HG03565 (cell line): ENCODE data around the gene THEMIS.
"Not testable (repeated sequence)": the region's sequence is repeated elsewhere in the genome, so short reads cannot be mapped to it uniquely, and the experiment has no call there.

Experiments
- ATAC-seq: cut with Tn5 transposase; IDR thresholded peaks from one replicate; pipeline ENCODE4 v1.9.1; 2021; ENCODE audit warnings: mild to moderate bottlenecking, moderate library complexity; ENCODE audit not compliant: unreplicated experiment

The THEMIS gene

GRCh38 chr6:127811900-127812570, 88.8 kb downstream of the THEMIS start:
- no peak for ATAC-seq

DNA sequence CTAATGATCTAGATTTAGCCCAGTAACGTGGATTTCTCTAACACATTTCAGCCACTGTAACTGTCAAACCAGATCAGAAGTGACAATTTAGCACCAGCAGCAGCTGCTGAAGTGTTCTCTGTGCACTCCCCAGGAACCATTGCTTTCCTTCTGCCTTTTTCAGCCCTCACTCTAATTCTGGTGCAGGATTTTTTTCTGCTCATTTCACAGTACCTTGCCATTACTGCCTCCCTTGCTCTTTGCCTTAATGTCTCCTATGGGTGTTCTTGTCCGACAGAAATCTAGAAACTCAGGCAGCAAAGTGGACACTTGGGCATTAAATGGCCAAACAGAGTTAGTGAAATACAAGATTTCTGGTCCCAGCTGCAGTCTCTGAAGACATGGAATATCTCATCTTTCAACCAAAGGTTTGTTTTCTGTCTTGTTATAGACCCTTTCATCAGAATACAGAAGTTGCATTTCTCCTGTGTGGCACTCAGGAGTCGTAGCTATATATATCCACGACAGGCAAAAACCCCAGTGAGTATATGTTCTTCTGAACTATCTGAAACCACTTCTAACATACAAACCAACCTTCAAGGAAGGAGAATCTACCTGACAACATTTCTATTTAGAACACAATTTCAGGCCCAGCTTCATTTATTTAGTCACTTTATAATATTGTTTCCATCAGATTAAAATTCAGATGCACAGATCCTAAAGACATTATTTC, 92.9 kb downstream of the THEMIS start:
- ATAC-seq: no peak

- no peak for ATAC-seq
These were observed 104.1 kb downstream of the THEMIS start for GRCh38 chr6:127796713-127797112.

DNA sequence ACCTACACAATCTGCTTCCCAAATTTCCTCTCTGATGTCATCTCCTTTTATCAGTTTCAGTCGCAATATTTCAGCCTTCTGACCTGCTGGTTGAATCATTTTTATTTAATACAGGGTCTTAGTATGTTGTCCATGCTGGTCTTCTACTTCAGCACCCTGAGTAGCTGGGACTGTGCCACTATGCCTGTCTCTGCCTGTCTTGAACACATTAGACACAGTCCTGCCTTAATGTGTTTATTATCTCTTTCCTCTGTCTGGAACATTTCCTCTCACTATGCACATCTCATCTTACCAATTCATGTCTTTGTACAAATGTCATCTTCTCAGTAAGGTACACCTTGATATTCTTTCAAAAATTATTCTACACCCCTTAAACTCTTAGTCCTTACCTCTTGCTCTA, 106.5 kb downstream of the THEMIS start:
- ATAC-seq: no peak

GRCh38 chr6:127793396-127793795, 107.5 kb downstream of the THEMIS start:
- no peak for ATAC-seq

DNA sequence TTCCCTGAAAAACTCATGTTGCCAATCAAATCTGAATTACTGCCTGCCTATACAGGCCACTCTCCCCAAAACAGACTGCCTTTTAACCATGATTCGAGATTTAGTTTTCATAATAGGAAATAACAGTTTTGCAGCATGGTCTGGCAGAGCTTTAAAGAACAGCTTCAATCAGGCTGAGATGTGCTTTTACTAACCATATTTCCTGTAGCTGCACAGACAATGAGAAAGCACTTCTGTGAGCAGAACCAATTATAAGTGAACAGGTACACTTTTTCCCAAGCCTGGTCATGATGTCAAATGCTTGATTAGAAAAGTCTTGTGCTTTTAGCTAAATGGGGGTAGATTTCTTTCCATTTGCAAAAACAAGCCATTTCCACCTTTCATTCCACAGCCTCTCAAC, 108.2 kb downstream of the THEMIS start:
- ATAC-seq: no peak

- ATAC-seq: no peak
These were observed 108.9 kb downstream of the THEMIS start for GRCh38 chr6:127791779-127792528.

GRCh38 chr6:127790571-127790970, 110.3 kb downstream of the THEMIS start:
- no peak for ATAC-seq

GRCh38 chr6:127786109-127786508, 114.7 kb downstream of the THEMIS start:
- ATAC-seq: no peak

GRCh38 chr6:127784468-127784867, 116.4 kb downstream of the THEMIS start:
- ATAC-seq: no peak

DNA sequence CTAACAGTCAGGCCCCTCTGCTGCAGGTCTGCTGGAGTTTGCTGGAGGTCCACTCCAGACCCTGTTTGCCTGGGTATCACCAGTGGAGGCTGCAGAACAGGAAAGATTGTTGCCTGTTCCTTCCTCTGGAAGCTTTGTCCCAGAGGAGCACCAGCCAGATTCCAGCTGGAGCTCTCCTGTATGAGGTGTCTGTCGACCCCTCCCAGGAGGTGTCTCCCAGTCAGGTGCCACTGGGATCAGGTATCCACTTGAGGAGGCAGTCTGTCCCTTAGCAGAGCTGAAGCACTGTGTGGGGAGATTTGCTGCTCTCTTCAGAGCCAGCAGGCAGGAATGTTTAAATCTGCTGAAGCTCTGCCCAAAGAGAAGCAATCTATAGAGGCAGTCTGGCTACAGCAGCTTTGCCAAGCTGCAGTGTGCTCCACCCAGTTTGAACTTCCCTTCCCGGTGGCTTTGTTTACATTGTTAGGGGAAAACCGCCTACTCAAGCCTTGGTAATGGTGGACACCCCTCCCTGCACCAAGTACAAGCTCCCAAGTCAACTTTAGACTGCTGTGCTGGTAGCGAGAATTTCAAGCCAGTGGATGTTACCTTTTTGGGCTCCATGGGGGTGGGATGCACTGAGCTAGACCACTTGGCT, 119.1 kb downstream of the THEMIS start:
- ATAC-seq: not testable (repeated sequence)

DNA sequence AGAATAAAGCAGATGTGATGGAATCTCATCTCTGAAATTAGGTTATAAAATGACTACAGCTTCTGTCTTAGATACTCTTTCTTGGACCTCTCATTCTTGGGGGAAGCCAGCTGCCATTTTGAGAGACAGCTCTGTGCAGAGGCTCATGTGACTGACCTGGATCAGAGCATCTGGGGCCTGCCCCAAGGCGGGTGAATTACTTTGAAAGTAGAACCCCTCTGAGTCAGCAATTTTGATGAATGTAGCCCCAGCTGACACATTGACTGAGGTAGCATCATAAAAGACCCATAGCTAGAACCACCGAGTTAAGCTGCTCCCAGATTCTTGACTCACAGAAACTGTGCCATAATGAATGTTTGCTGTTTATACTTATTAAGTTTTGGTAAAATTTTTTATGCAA, 124.5 kb downstream of the THEMIS start:
- no peak for ATAC-seq

GRCh38 chr6:127775371-127775770, 125.5 kb downstream of the THEMIS start:
- ATAC-seq: no peak

- ATAC-seq: no peak
These were observed 132.1 kb downstream of the THEMIS start for GRCh38 chr6:127768745-127769144.

GRCh38 chr6:127768223-127768622, 132.6 kb downstream of the THEMIS start:
- ATAC-seq: no peak

DNA sequence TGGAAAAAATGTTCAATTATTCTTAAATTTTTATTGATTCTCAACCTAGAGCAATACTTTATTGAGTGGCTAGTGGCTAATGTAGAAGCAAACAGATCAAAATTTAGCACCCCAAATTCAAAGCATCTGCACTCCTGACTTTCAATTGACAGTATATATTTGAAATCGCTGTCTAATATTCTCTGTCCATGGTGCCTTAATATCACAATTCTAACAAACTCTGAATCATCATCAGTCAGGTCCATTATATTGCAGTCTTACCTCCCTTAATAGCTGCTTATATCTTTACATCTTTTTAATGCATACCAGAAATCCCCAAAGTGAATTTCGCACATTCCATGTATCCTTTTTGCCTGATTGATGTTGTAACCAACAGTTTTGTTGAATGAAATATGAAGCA, 134.9 kb downstream of the THEMIS start:
- no peak for ATAC-seq

GRCh38 chr6:127762284-127762683, 138.6 kb downstream of the THEMIS start:
- no peak for ATAC-seq

GRCh38 chr6:127761084-127761483, 139.8 kb downstream of the THEMIS start:
- no peak for ATAC-seq

DNA sequence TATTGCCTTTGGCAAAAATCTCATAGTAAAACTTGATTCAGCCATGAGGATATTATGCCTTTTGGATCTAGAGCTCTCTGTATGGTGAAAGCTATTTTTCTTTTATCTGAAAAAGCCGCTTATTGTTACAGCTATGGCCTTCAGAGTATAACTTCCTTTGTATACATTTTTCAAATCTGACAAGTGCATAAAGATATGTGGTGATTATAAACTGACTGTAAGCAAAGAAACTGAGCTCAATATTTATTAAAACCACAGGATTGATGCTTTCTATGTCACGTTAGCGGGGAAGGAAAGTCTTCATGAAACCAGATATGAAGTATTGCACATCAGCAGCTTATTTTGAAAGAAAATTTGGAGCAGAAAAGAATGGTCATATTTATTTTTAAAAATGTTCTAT, 151.8 kb downstream of the THEMIS start:
- ATAC-seq: no peak

DNA sequence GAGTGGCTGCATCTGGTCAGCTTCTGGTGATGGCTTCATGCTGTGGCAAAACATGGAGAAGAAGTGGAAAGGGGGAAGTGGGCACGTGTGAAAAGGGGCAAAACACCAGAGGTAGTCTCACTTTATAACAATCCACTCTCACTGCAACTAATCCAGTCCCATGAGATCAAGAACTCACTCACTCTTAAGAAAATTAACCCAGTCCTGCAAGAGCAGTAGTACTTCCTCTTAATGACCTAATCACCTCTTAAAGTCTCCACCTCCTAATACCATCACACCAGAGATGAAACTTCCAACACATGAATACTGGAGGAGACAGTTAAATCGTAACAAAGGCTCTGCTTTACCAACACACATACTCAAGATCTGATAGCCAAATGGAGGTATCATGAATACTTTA, 152.6 kb downstream of the THEMIS start:
- ATAC-seq: no peak

GRCh38 chr6:127738423-127738822, 162.4 kb downstream of the THEMIS start:
- no peak for ATAC-seq
